Endothelial cell of umbilical vein (primary cell): ENCODE measurements around the gene CRYBG2. TPM values are rescaled to one million over a fixed set of nuclear protein-coding genes. Genes with fewer than 3 reads are reported as not detected.

Experiments used
- BruUV-seq: library from RNA; stranded (reverse); fragments of 400-500 nt; replicated peaks from 2 replicates; lab custom pipeline; 2021; lab: Mats Ljungman, UMichigan
- CTCF ChIA-PET: fragments of 300-600, 350-600 bp; sonication (Branson Sonifier 250); formaldehyde crosslinking; loops from one replicate; lab custom pipeline; 2021; ENCODE audit warnings: antibody characterized with exemption, inconsistent platforms; lab: Charles Lee
- POLR2A ChIA-PET: fragments of 300-600, 350-600 bp; sonication (Branson Sonifier 250); formaldehyde crosslinking; loops from one replicate; lab custom pipeline; 2021; ENCODE audit warnings: antibody characterized with exemption, inconsistent platforms; lab: Charles Lee
- DNase-seq: peaks from one replicate; pipeline ENCODE4 v3.0.0-alpha.2; 2011; ENCODE audit warnings: low read depth, low spot score
- FAIRE-seq: peaks from 2 replicates; lab custom pipeline; 2011; peaks lifted over from hg19 to GRCh38; lab: Jason Lieb, UNC
- H2AFZ ChIP-seq: 2 replicates; pipeline ENCODE4 v1.6.0; 2012; ENCODE audit warnings: low read depth, low read length, control low read depth, inconsistent platforms
- H3K27ac ChIP-seq: 2 replicates; pipeline ENCODE4 v1.5.1; 2011; ENCODE audit warnings: low read depth, mild to moderate bottlenecking, control low read depth, low read length, moderate library complexity; ENCODE audit not compliant: insufficient read depth
- H3K27me3 ChIP-seq, 2 experiments: 2 replicates each; pipeline versions ENCODE4 v1.6.0 to v1.6.1; 2011; ENCODE audit warnings: low read length in 2 of 2, mixed read lengths in 1 of 2; ENCODE audit not compliant: control insufficient read depth in 2 of 2, insufficient read depth in 2 of 2
- H3K36me3 ChIP-seq, 2 experiments: 2 replicates in 1 of 2; 3 replicates in 1 of 2; pipeline ENCODE4 v1.5.1; 2011; ENCODE audit warnings: low read length in 2 of 2, mild to moderate bottlenecking in 1 of 2, moderate library complexity in 1 of 2; ENCODE audit not compliant: control insufficient read depth in 2 of 2, insufficient read depth in 2 of 2; ENCODE audit errors: extremely low read depth in 1 of 2
- H3K4me1 ChIP-seq: 3 replicates; pipeline ENCODE4 v1.5.1; 2011; ENCODE audit warnings: mild to moderate bottlenecking, low read length; ENCODE audit not compliant: control insufficient read depth, insufficient read depth; ENCODE audit errors: extremely low read depth
- H3K4me2 ChIP-seq: 2 replicates; pipeline ENCODE4 v1.6.1; 2011; ENCODE audit warnings: low read length, control low read depth, mixed read lengths; ENCODE audit not compliant: insufficient read depth
- H3K4me3 ChIP-seq, 3 experiments: fragments of 200-600 bp in 1 of 3; sonication (generic), shearing (Covaris generic) in 1 of 3; replicated peaks in 1 of 3; 2 replicates each; pipeline ENCODE4 v1.5.1; 2011 to 2016; ENCODE audit warnings: control low read depth in 3 of 3, low read length in 3 of 3, mild to moderate bottlenecking in 2 of 3, inconsistent platforms in 1 of 3, low read depth in 1 of 3, moderate library complexity in 1 of 3; ENCODE audit not compliant: insufficient read depth in 1 of 3
- H3K79me2 ChIP-seq: 2 replicates; pipeline ENCODE4 v1.6.0; 2012; ENCODE audit warnings: low read length, inconsistent platforms; ENCODE audit not compliant: control insufficient read depth, insufficient read depth
- H3K9ac ChIP-seq: replicated peaks from 2 replicates; pipeline ENCODE3; 2011; ENCODE audit warnings: low read length, control low read depth; ENCODE audit not compliant: insufficient read depth; ENCODE audit errors: extremely low read depth
- H3K9me1 ChIP-seq: replicated peaks from 3 replicates; pipeline ENCODE4 v1.6.0; 2011; ENCODE audit warnings: mild to moderate bottlenecking, low read length; ENCODE audit not compliant: control insufficient read depth, insufficient read depth; ENCODE audit errors: extremely low read depth
- H3K9me3 ChIP-seq: replicated peaks from 2 replicates; pipeline ENCODE4 v1.5.1; 2012; ENCODE audit warnings: low read length, inconsistent platforms; ENCODE audit not compliant: control insufficient read depth, insufficient read depth
- H4K20me1 ChIP-seq: replicated peaks from 2 replicates; pipeline ENCODE3; 2011; ENCODE audit warnings: mild to moderate bottlenecking, low read length; ENCODE audit not compliant: control insufficient read depth, insufficient read depth; ENCODE audit errors: extremely low read depth
- EZH2 ChIP-seq: IDR thresholded peaks from 2 replicates; pipeline ENCODE4 v1.6.1; 2012; ENCODE audit warnings: borderline replicate concordance, low read depth, mild to moderate bottlenecking, moderate library complexity, low read length, inconsistent platforms; ENCODE audit not compliant: severe bottlenecking
- FOS ChIP-seq: IDR thresholded peaks from 2 replicates; pipeline ENCODE4 v1.6.1; 2011; ENCODE audit warnings: mild to moderate bottlenecking, low read length, moderate library complexity, borderline replicate concordance; ENCODE audit not compliant: insufficient read depth
- GATA2 ChIP-seq: IDR thresholded peaks from 2 replicates; pipeline ENCODE4 v1.7.0; 2011; ENCODE audit warnings: low read depth, mild to moderate bottlenecking, moderate library complexity, mixed read lengths, low read length; ENCODE audit not compliant: insufficient read length, insufficient read depth
- JUN ChIP-seq: IDR thresholded peaks from 2 replicates; pipeline ENCODE4 v1.6.1; 2011; ENCODE audit warnings: borderline replicate concordance, low read depth; ENCODE audit not compliant: insufficient read length, insufficient read depth
- MYC ChIP-seq: IDR thresholded peaks from one replicate; pipeline ENCODE4 v1.6.1; 2011; ENCODE audit warnings: mild to moderate bottlenecking, low read depth, low read length
- POLR2A ChIP-seq: IDR thresholded peaks from 2 replicates; pipeline ENCODE4 v1.6.1; 2012; ENCODE audit warnings: low read depth, mild to moderate bottlenecking, control low read depth, low read length
- POLR2AphosphoS5 ChIP-seq: IDR thresholded peaks from 2 replicates; pipeline ENCODE4 v1.6.1; 2012; ENCODE audit warnings: low read depth, mild to moderate bottlenecking, control low read depth, low read length, moderate library complexity; ENCODE audit not compliant: insufficient read depth
- dilution Hi-C: fragments of 300-500 bp; cut with MboI; formaldehyde crosslinking; loops from one replicate; pipeline ENCODE4 v1.15.0; 2019; ENCODE audit warnings: low sequenced_read_pairs; ENCODE audit not compliant: extremely low pct_ligation_motif_present
- intact Hi-C: fragments of 100-400 bp; cut with micrococcal nuclease; formaldehyde crosslinking; loops from one replicate; pipeline ENCODE4 v1.10.0; 2022
- polyA plus RNA-seq, 4 experiments: library from polyadenylated mRNA; depleted of rRNA in 3 of 4; stranded (reverse) in 3 of 4; unstranded in 1 of 4; fragments of >200 nt; gene quantifications; 2 replicates each; pipeline versions ENCODE4 v1.2.1 to v1.2.3, GENCODE V29; 2011 to 2012; ENCODE audit warnings: missing spikeins in 1 of 4
- total RNA-seq: library from RNA; stranded (reverse); gene quantifications from 2 replicates; pipeline ENCODE4 v1.2.3, GENCODE V29; 2021
- TF ChIP-seq, protein P1 (sequence below), 2 donors: IDR thresholded peaks; 1 replicate in 1 of 2; 2 replicates in 1 of 2; pipeline ENCODE4 v1.5.1; 2011; ENCODE audit warnings: low read length in 2 of 2, mild to moderate bottlenecking in 2 of 2, moderate library complexity in 2 of 2, control low read depth in 1 of 2, inconsistent platforms in 1 of 2, low read depth in 1 of 2; ENCODE audit not compliant: insufficient read depth in 1 of 2; ENCODE audit errors: extremely low read depth in 1 of 2
- TF ChIP-seq, protein P2 (sequence below): IDR thresholded peaks from 2 replicates; pipeline ENCODE4 v1.6.1; 2011; ENCODE audit not compliant: insufficient read depth, insufficient read length

Gene CRYBG2
- total and polyA plus RNA-seq, 2 donors (not counting 3 experiments of a cell fraction or from before 2014, with no cell fraction given) = not detected

DNA sequence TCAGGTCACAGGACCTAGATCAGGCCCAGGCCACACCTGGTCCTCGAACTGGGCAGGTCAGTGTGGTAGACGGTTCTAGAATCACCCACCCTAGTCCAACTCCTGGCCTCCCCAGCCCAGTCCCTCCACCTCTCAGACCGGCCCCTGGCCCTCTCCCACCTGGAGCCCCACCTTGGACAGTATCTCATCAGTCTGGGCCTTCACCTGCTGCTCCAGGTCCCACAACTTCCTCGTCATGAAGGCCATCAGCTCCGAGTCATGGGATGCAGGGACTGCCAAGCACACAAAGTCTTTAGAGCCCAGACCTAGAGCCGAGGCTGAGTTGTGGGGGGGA lies 56.2 kb downstream of the CRYBG2 start:
- FAIRE-seq (no peak), DNase-seq (no peak)
- intact Hi-C loops (no loop called here), dilution Hi-C loops (no loop called here)
- TF ChIP-seq, protein P1, sequence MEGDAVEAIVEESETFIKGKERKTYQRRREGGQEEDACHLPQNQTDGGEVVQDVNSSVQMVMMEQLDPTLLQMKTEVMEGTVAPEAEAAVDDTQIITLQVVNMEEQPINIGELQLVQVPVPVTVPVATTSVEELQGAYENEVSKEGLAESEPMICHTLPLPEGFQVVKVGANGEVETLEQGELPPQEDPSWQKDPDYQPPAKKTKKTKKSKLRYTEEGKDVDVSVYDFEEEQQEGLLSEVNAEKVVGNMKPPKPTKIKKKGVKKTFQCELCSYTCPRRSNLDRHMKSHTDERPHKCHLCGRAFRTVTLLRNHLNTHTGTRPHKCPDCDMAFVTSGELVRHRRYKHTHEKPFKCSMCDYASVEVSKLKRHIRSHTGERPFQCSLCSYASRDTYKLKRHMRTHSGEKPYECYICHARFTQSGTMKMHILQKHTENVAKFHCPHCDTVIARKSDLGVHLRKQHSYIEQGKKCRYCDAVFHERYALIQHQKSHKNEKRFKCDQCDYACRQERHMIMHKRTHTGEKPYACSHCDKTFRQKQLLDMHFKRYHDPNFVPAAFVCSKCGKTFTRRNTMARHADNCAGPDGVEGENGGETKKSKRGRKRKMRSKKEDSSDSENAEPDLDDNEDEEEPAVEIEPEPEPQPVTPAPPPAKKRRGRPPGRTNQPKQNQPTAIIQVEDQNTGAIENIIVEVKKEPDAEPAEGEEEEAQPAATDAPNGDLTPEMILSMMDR (IDR thresholded peaks at IDR 0.05; ENCODE audit: extremely low read depth in 1 of 2, insufficient read depth in 1 of 2, low read depth in 1 of 2, low read length in 2 of 2) = no peak
- no peak for TF ChIP-seq JUN
- TF ChIP-seq MYC = no peak
- no peak for TF ChIP-seq EZH2
- TF ChIP-seq POLR2A = no peak
- no peak for TF ChIP-seq GATA2
- TF ChIP-seq FOS = no peak
- TF ChIP-seq, protein P2, sequence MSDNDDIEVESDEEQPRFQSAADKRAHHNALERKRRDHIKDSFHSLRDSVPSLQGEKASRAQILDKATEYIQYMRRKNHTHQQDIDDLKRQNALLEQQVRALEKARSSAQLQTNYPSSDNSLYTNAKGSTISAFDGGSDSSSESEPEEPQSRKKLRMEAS = no peak
- TF ChIP-seq POLR2AphosphoS5 = no peak
- Histone ChIP-seq H3K4me3 (no peak overlapping the region), H3K9me3 (no peaks in the 10 kb centered on the region), H3K27ac (peak overlapping the region; percentile 49), H3K4me1 (peaks cover 4% of the 10 kb centered on the region), H3K9ac (no peak overlapping the region), H3K9me1 (no peaks in the 10 kb centered on the region), H4K20me1 (no peaks in the 10 kb centered on the region), H3K27me3 (no peaks in the 10 kb centered on the region), H2AFZ (no peak overlapping the region), H3K4me2 (no peak overlapping the region), H3K79me2 (no peaks in the 10 kb centered on the region), H3K36me3 (no peaks in the 10 kb centered on the region)
- ChIA-PET CTCF (interaction anchor here (2.0 kb wide), 1 partner anchor 9 kb away, joined by 8 read pairs; no protein-coding TSS in a partner anchor), POLR2A (no interaction called here)
- BruUV-seq = no TSS peak
